CD4-positive, alpha-beta T cell treated with Interferon alpha-2 for 1 hour (primary cell): ENCODE results near the gene HDHD5.

Experiments used
- DNase-seq, 2 donors: peaks; one replicate each; pipeline ENCODE4 v3.0.0-alpha.2; 2020 to 2022

HDHD5 gene

GRCh38 chr22:17119481-17120202, 39.4 kb downstream of the HDHD5 start:
- DNase-seq: peak in 1 of 2 donors; percentile 14

- DNase-seq: no peak
These were observed 40.7 kb downstream of the HDHD5 start for GRCh38 chr22:17118342-17118741.

GRCh38 chr22:17117890-17118289, 41.2 kb downstream of the HDHD5 start:
- DNase-seq: peak in 1 of 2 donors; percentile 17

GRCh38 chr22:17117400-17117799, 41.7 kb downstream of the HDHD5 start:
- no peak for DNase-seq

GRCh38 chr22:17116572-17117330, 42.3 kb downstream of the HDHD5 start:
- no peak for DNase-seq

GRCh38 chr22:17115945-17116565, 43.0 kb downstream of the HDHD5 start:
- no peak for DNase-seq

- DNase-seq: no peak
These were observed 43.8 kb downstream of the HDHD5 start for GRCh38 chr22:17115236-17115635.

- no peak for DNase-seq
These were observed 44.2 kb downstream of the HDHD5 start for GRCh38 chr22:17114898-17115235.

GRCh38 chr22:17114173-17114897, 44.7 kb downstream of the HDHD5 start:
- no peak for DNase-seq

- no peak for DNase-seq
These were observed 45.5 kb downstream of the HDHD5 start for GRCh38 chr22:17113600-17113999.

GRCh38 chr22:17112491-17113042, 46.5 kb downstream of the HDHD5 start:
- DNase-seq: no peak

GRCh38 chr22:17110791-17111550, 48.1 kb downstream of the HDHD5 start:
- DNase-seq: no peak

- DNase-seq: no peak
These were observed 49.1 kb downstream of the HDHD5 start for GRCh38 chr22:17109976-17110375.

GRCh38 chr22:17109113-17109865, 49.8 kb downstream of the HDHD5 start:
- DNase-seq: no peak

GRCh38 chr22:17108256-17109112, 50.6 kb downstream of the HDHD5 start:
- DNase-seq: no peak

- DNase-seq: no peak
These were observed 51.6 kb downstream of the HDHD5 start for GRCh38 chr22:17107547-17107810.

- peak; percentile 26 to 36 for DNase-seq
These were observed 52.1 kb downstream of the HDHD5 start for GRCh38 chr22:17106785-17107546.

GRCh38 chr22:17106161-17106784, 52.8 kb downstream of the HDHD5 start:
- no peak for DNase-seq
